K562 (cell line): ENCODE results near the gene AQP4. TPM values are rescaled to one million over a fixed set of nuclear protein-coding genes. Genes with fewer than 3 reads are reported as not detected.

ENCODE experiments used
- ATAC-seq: fragments of 200-7000 bp; cut with Tn5 transposase; 3 replicates; pipeline ENCODE4 v1.9.1; 2020; ENCODE audit warnings: moderate library complexity
- BruUV-seq: library from RNA; stranded (reverse); fragments of 400-500 nt; replicated peaks from 2 replicates; lab custom pipeline; 2021; lab: Mats Ljungman, UMichigan
- CTCF ChIA-PET: fragments of 300-600 bp; formaldehyde crosslinking; extraction: SDS; loops from one replicate; lab custom pipeline; 2021; ENCODE audit warnings: low intra/inter-chr PET ratio; lab: Yijun Ruan, JAX
- POLR2A ChIA-PET: fragments of 300-600, 350-650 bp; sonication (Branson Sonifier 250); formaldehyde crosslinking; extraction: SDS; loops from one replicate; lab custom pipeline; 2021; ENCODE audit warnings: antibody characterized with exemption, inconsistent platforms; lab: Yijun Ruan, JAX
- DNase-seq, 4 experiments: peaks; one replicate each; pipeline versions ENCODE4 v3.0.0 to v3.0.0-alpha.2; 2011 to 2018; ENCODE audit warnings: low spot score in 3 of 4, mixed read lengths in 3 of 4; ENCODE audit errors: extremely low read depth in 1 of 4
- FAIRE-seq: peaks from 2 replicates; lab custom pipeline; 2011; peaks lifted over from hg19 to GRCh38; lab: Jason Lieb, UNC
- H2AFZ ChIP-seq: 2 replicates; pipeline ENCODE4 v1.6.0; 2011; ENCODE audit warnings: low read depth, low read length, control low read depth, inconsistent platforms
- H3K27ac ChIP-seq: fragments of 200-600 bp; 3 replicates; pipeline ENCODE4 v1.8.0; 2011; ENCODE audit warnings: low read depth, mild to moderate bottlenecking, control low read depth, inconsistent platforms, low read length, moderate library complexity, mixed read lengths; ENCODE audit errors: extremely low read depth
- H3K27me3 ChIP-seq, 2 experiments: fragments of 300-600 bp in 1 of 2; 2 replicates in 1 of 2; 3 replicates in 1 of 2; pipeline versions ENCODE4 v1.6.0 to v1.8.0; 2011; ENCODE audit warnings: inconsistent platforms in 2 of 2, low read length in 2 of 2, mild to moderate bottlenecking in 1 of 2, mixed read lengths in 1 of 2, moderate library complexity in 1 of 2; ENCODE audit not compliant: control insufficient read depth in 2 of 2, insufficient read depth in 2 of 2
- H3K36me3 ChIP-seq: fragments of 300-600 bp; 3 replicates; pipeline ENCODE4 v1.8.0; 2011; ENCODE audit warnings: mild to moderate bottlenecking, low read length, inconsistent platforms; ENCODE audit not compliant: control insufficient read depth, insufficient read depth
- H3K4me1 ChIP-seq, 2 experiments: fragments of 200-600 bp in 1 of 2; replicated peaks in 1 of 2; 2 replicates in 1 of 2; 3 replicates in 1 of 2; pipeline versions ENCODE4 v1.5.1 to v1.8.0; 2011; ENCODE audit warnings: inconsistent platforms in 2 of 2, low read length in 2 of 2, mild to moderate bottlenecking in 1 of 2, mixed read lengths in 1 of 2, moderate library complexity in 1 of 2; ENCODE audit not compliant: control insufficient read depth in 2 of 2, insufficient read depth in 2 of 2
- H3K4me2 ChIP-seq: 2 replicates; pipeline ENCODE4 v1.6.1; 2011; ENCODE audit warnings: low read length, control low read depth, inconsistent platforms, mixed read lengths; ENCODE audit not compliant: insufficient read depth
- H3K4me3 ChIP-seq: fragments of 200-600 bp; sonication (generic), shearing (Covaris generic); 2 replicates; pipeline ENCODE4 v1.5.1; 2016; ENCODE audit warnings: control low read depth, inconsistent platforms
- H3K79me2 ChIP-seq: fragments of 200-600 bp; 3 replicates; pipeline ENCODE4 v1.8.0; 2011; ENCODE audit warnings: low read length, inconsistent platforms; ENCODE audit not compliant: control insufficient read depth, insufficient read depth
- H3K9ac ChIP-seq, 2 experiments: 2 replicates each; pipeline versions ENCODE4 v1.6.0 to v1.6.1; 2011; ENCODE audit warnings: low read depth in 2 of 2, low read length in 2 of 2, control low read depth in 1 of 2, inconsistent platforms in 1 of 2, mild to moderate bottlenecking in 1 of 2, mixed read lengths in 1 of 2; ENCODE audit not compliant: insufficient read depth in 1 of 2
- H3K9me1 ChIP-seq: one replicate; pipeline ENCODE4 v1.6.0; 2011; ENCODE audit warnings: inconsistent platforms, mild to moderate bottlenecking, low read length, moderate library complexity; ENCODE audit not compliant: control insufficient read depth, insufficient read depth
- H3K9me3 ChIP-seq: replicated peaks from 2 replicates; pipeline ENCODE4 v1.5.1; 2011; ENCODE audit warnings: low read depth, low read length, inconsistent platforms; ENCODE audit not compliant: control insufficient read depth, insufficient read depth
- H4K20me1 ChIP-seq: replicated peaks from 2 replicates; pipeline ENCODE4 v1.6.1; 2011; ENCODE audit warnings: low read length, inconsistent platforms, mixed read lengths; ENCODE audit not compliant: control insufficient read depth, insufficient read depth
- ARID1B ChIP-seq: fragments of 450-650 bp; IDR thresholded peaks from 2 replicates; pipeline ENCODE4 v1.6.1; 2016; ENCODE audit warnings: antibody characterized with exemption, mild to moderate bottlenecking, inconsistent platforms
- CSDE1 ChIP-seq, 2 experiments: fragments of 450-650 bp; IDR thresholded peaks; 2 replicates each; pipeline ENCODE4 v1.6.1; 2016; ENCODE audit warnings: mild to moderate bottlenecking in 1 of 2
- FOS ChIP-seq: IDR thresholded peaks from 3 replicates; pipeline ENCODE4 v1.6.1; 2011; ENCODE audit not compliant: insufficient read length; ENCODE audit errors: extremely low read depth
- IFI16 ChIP-seq: fragments of 250-450 bp; sonication (Bioruptor Pico); IDR thresholded peaks from 2 replicates; pipeline ENCODE4 v2.1.2; 2022; ENCODE audit warnings: mild to moderate bottlenecking, inconsistent platforms
- KAT7 ChIP-seq: sonication (generic); formaldehyde crosslinking; IDR thresholded peaks from 2 replicates; pipeline ENCODE4 v1.8.0; 2022; ENCODE audit warnings: missing genetic modification reagents, mild to moderate bottlenecking, borderline replicate concordance
- TAF7 ChIP-seq: fragments of 450-650 bp; IDR thresholded peaks from 2 replicates; pipeline ENCODE4 v1.6.1; 2016; ENCODE audit warnings: missing genetic modification characterization, missing compliant biosample characterization
- ZC3H11A ChIP-seq: IDR thresholded peaks from 2 replicates; pipeline ENCODE4 v1.6.1; 2012; ENCODE audit warnings: low read depth, low read length, improper control_type of control experiment
- ZNF57 ChIP-seq: fragments of 450-650 bp; formaldehyde crosslinking; IDR thresholded peaks from 2 replicates; pipeline ENCODE4 v1.4.0; 2020; ENCODE audit warnings: mild to moderate bottlenecking, moderate library complexity
- WGBS: fragments of 100-300 bp; shearing (Covaris generic); methylation state at CpG from one replicate; pipeline ENCODE4 v1.1.6; 2016; ENCODE audit warnings: low coverage, mixed read lengths; ENCODE audit not compliant: insufficient coverage; ENCODE audit errors: missing lambda C conversion rate; 5-methylcytosine and 5-hydroxymethylcytosine counted together
- in situ Hi-C: fragments of 300-500 bp; cut with MboI; formaldehyde crosslinking; loops from 4 replicates; pipeline ENCODE4 v1.15.0; 2018; ENCODE audit warnings: inconsistent platforms, mixed read lengths
- intact Hi-C: fragments of 100-400 bp; cut with micrococcal nuclease; formaldehyde crosslinking; loops from 2 replicates; pipeline ENCODE4 v1.14.2; 2022
- polyA plus RNA-seq, 8 experiments: library from polyadenylated mRNA; depleted of rRNA in 4 of 8; stranded (reverse) in 5 of 8; unstranded in 3 of 8; fragments of >200 nt; fragmentation: Nextera tagmentation in 2 of 8; fragmentation: Illumina TruSeq in 1 of 8; extraction: Ambion mirVana in 2 of 8; extraction: Trizol in 1 of 8; gene quantifications; 2 replicates each; pipeline versions ENCODE4 v1.2.1 to v1.2.3, GENCODE V29; 2011 to 2014; ENCODE audit warnings: inconsistent platforms in 1 of 8, missing spikeins in 1 of 8
- total RNA-seq, 7 experiments: library from RNA; depleted of rRNA in 6 of 7; stranded (reverse); fragments of >200 nt in 6 of 7; fragmentation: Illumina TruSeq in 2 of 7; extraction: Trizol in 2 of 7; gene quantifications; 2 replicates each; pipeline versions ENCODE4 v1.2.1 to v1.2.3, GENCODE V29; 2011 to 2021; ENCODE audit warnings: low replicate concordance in 1 of 7
- TF ChIP-seq, protein P1 (sequence below), 2 experiments: fragments of 450-650 bp; IDR thresholded peaks; 2 replicates each; pipeline ENCODE4 v1.6.1; 2016
- TF ChIP-seq, protein P2 (sequence below): fragments of 450-650 bp; IDR thresholded peaks from 2 replicates; pipeline ENCODE4 v1.6.1; 2014; ENCODE audit warnings: low read depth, mild to moderate bottlenecking, moderate library complexity, borderline replicate concordance

The AQP4 gene
- total and polyA plus RNA-seq, 9 of the 15 experiments (the other 6 are each of a cell fraction or from before 2014, with no cell fraction given) = 0.31 TPM; not detected in 8

DNA sequence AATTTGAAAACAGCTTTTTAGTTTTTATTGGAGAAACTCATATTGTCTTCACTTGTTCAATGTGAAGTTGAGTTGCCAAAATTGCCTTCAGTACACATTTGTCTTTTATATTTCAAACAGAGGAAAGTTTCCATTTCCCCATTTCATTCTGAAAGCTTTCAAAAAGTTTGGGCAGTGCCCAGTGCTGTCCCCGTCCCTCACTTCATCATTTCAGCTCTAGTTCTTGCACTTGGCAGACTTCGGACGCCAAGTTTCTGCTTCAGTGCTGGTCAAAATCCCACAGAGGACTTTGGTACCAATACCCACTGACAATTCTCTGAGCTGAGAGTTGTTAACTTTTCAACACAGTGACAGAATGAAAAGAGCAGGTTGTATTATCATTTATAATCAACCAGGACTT lies 43.4 kb upstream of the AQP4 start:
- Histone ChIP-seq H3K4me1 (no peaks in the 10 kb centered on the region), H3K36me3 (no peaks in the 10 kb centered on the region), H3K9me3 (no peaks in the 10 kb centered on the region; the same call in 1 of the 2 replicates), H3K4me3 (no peak overlapping the region), H3K27me3 (no peaks in the 10 kb centered on the region), H3K79me2 (no peaks in the 10 kb centered on the region), H3K9ac (no peak overlapping the region), H4K20me1 (no peaks in the 10 kb centered on the region), H3K27ac (no peak overlapping the region), H3K4me2 (no peak overlapping the region), H3K9me1 (no peaks in the 10 kb centered on the region), H2AFZ (no peak overlapping the region)
- FAIRE-seq = no peak
- no peak for DNase-seq
- ChIA-PET CTCF (interaction anchor here (0.7 kb wide), 1 partner anchor 1398 kb away, joined by 3 read pairs; no protein-coding TSS in a partner anchor), POLR2A (no interaction called here)
- BruUV-seq = no TSS peak
- 0% methylated on average over 3 of the region's 3 CpGs for WGBS
- intact Hi-C loops (no loop called here), in situ Hi-C loops (no loop called here)
- TF ChIP-seq, protein P1, sequence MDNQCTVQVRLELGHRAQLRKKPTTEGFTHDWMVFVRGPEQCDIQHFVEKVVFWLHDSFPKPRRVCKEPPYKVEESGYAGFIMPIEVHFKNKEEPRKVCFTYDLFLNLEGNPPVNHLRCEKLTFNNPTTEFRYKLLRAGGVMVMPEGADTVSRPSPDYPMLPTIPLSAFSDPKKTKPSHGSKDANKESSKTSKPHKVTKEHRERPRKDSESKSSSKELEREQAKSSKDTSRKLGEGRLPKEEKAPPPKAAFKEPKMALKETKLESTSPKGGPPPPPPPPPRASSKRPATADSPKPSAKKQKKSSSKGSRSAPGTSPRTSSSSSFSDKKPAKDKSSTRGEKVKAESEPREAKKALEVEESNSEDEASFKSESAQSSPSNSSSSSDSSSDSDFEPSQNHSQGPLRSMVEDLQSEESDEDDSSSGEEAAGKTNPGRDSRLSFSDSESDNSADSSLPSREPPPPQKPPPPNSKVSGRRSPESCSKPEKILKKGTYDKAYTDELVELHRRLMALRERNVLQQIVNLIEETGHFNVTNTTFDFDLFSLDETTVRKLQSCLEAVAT (IDR thresholded peaks at IDR 0.05) = no peak
- TF ChIP-seq CSDE1 (IDR thresholded peaks at IDR 0.05) (no peak), FOS (no peak), KAT7 (CRISPR knock-in tag) (no peak), ZNF57 (CRISPR knock-in tag) (no peak), ZC3H11A (no peak), IFI16 (CRISPR knock-in tag) (no peak), TAF7 (no peak), ARID1B (no peak)
- TF ChIP-seq, protein P2, sequence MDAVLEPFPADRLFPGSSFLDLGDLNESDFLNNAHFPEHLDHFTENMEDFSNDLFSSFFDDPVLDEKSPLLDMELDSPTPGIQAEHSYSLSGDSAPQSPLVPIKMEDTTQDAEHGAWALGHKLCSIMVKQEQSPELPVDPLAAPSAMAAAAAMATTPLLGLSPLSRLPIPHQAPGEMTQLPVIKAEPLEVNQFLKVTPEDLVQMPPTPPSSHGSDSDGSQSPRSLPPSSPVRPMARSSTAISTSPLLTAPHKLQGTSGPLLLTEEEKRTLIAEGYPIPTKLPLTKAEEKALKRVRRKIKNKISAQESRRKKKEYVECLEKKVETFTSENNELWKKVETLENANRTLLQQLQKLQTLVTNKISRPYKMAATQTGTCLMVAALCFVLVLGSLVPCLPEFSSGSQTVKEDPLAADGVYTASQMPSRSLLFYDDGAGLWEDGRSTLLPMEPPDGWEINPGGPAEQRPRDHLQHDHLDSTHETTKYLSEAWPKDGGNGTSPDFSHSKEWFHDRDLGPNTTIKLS = no peak
- ATAC-seq = no peak
